ENCODE results near the gene GYG2. TPM values are rescaled to one million over a fixed set of nuclear protein-coding genes. Genes with fewer than 3 reads are reported as not detected.

Gene GYG2
- total and polyA plus RNA-seq, 9 donors: 1.3 to 5.3 (median 3.1) TPM

- Histone ChIP-seq H3K27ac (ENCODE audit: low read length) (no peak overlapping the region), H3K9me3 (replicated peaks; ENCODE audit: control insufficient read depth, low read depth, low read length) (no peaks in the 10 kb centered on the region), H3K27me3 (ENCODE audit: control insufficient read depth, insufficient read depth, low read length) (peaks cover 32% of the 10 kb centered on the region), H3K4me3 (ENCODE audit: low read length) (no peak overlapping the region), H3K4me1 (ENCODE audit: control insufficient read depth, insufficient read depth, low read length) (peaks cover 10% of the 10 kb centered on the region), H3K36me3 (ENCODE audit: control insufficient read depth, insufficient read depth, low read length) (no peaks in the 10 kb centered on the region)
- DNase-seq: no peak
- WGBS (ENCODE audit: insufficient coverage): 83% methylated on average over 7 of the region's 14 CpGs
Measured at GRCh38 chrX:2831471-2832228, 2.9 kb downstream of the GYG2 start.

- WGBS (ENCODE audit: insufficient coverage): no CpG with 5 or more reads among the region's 2 CpGs
- Histone ChIP-seq H3K4me3 (ENCODE audit: low read length) (no peak overlapping the region), H3K4me1 (ENCODE audit: control insufficient read depth, insufficient read depth, low read length) (no peaks in the 10 kb centered on the region), H3K27me3 (ENCODE audit: control insufficient read depth, insufficient read depth, low read length) (peaks cover 2% of the 10 kb centered on the region), H3K36me3 (ENCODE audit: control insufficient read depth, insufficient read depth, low read length) (no peaks in the 10 kb centered on the region), H3K27ac (ENCODE audit: low read length) (no peak overlapping the region), H3K9me3 (replicated peaks; ENCODE audit: control insufficient read depth, low read depth, low read length) (peaks cover 7% of the 10 kb centered on the region)
- DNase-seq: no peak
Measured at GRCh38 chrX:2837961-2838360, 9.2 kb downstream of the GYG2 start.

DNA sequence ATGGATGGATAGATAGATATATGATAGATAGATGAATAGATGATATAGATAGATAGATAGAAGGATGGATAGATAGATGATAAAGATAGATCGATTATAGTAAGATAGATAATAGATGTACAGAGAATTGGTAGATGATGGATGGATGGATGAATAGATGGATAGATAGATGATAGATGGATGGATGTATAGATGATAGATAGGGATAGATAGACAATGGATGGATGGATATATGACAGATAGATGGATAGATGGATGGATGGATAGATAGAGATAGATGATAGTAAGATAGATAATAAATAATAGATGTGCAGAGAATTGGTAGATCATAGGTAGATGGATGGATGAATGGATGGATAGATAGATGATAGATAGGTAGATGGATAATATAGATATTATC, 12.2 kb downstream of the GYG2 start:
- no peak overlapping the region for H3K27ac ChIP-seq (ENCODE audit: low read length)
- no peaks in the 10 kb centered on the region for H3K4me1 ChIP-seq (ENCODE audit: control insufficient read depth, insufficient read depth, low read length)
- H3K4me3 ChIP-seq (ENCODE audit: low read length): no peak overlapping the region
- WGBS (ENCODE audit: insufficient coverage): 67% methylated on average over 1 of the region's 1 CpG
- no peaks in the 10 kb centered on the region for H3K36me3 ChIP-seq (ENCODE audit: control insufficient read depth, insufficient read depth, low read length)
- H3K27me3 ChIP-seq (ENCODE audit: control insufficient read depth, insufficient read depth, low read length): peaks cover 2% of the 10 kb centered on the region
- peaks cover 7% of the 10 kb centered on the region for H3K9me3 ChIP-seq (replicated peaks; ENCODE audit: control insufficient read depth, low read depth, low read length)
- no peak for DNase-seq

DNA sequence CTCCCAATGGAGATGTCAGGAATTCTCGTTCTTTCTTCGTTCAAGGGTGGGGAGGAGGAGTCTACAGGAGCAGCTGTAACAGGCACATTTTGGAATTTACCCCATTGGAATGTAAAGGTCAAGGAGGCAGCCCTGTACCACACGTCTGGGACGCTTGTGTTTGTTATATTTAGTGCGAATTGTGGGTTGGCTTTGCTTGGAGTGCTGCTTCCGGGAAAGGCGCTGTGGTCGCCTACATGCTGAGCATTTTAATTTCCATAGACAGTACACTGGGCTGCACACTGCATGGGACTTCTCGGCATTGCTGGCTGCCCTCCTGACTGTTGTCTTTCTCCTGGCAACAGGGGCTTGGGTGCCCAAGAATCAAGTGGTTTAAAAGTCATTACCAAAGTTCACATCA, 12.8 kb downstream of the GYG2 start:
- H3K4me1 ChIP-seq (ENCODE audit: control insufficient read depth, insufficient read depth, low read length): no peaks in the 10 kb centered on the region
- H3K9me3 ChIP-seq (replicated peaks; ENCODE audit: control insufficient read depth, low read depth, low read length): peaks cover 7% of the 10 kb centered on the region
- H3K27me3 ChIP-seq (ENCODE audit: control insufficient read depth, insufficient read depth, low read length): no peaks in the 10 kb centered on the region
- DNase-seq: no peak
- no peak overlapping the region for H3K4me3 ChIP-seq (ENCODE audit: low read length)
- no peak overlapping the region for H3K27ac ChIP-seq (ENCODE audit: low read length)
- WGBS (ENCODE audit: insufficient coverage): 96% methylated on average over 4 of the region's 9 CpGs
- H3K36me3 ChIP-seq (ENCODE audit: control insufficient read depth, insufficient read depth, low read length): no peaks in the 10 kb centered on the region

DNA sequence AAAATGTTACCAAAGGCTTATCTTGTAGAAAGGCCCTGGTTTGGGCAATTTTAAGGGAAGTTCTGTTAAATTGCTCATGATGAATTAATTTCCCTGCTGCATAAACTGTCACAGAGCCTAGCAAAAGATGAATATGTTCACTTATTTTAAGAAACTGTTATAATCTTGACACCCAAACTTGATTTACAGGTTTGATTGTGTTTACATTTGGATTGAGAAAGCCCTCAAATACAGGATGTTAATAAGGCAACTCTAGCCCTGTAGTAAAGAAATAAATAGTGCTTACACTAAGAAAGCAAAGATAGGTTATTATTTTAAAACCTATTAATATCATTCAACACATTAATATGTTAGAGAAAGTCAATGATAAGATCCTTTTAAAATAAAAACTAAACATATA, 18.3 kb downstream of the GYG2 start:
- Histone ChIP-seq H3K4me1 (ENCODE audit: control insufficient read depth, insufficient read depth, low read length) (no peaks in the 10 kb centered on the region), H3K4me3 (ENCODE audit: low read length) (no peak overlapping the region), H3K9me3 (replicated peaks; ENCODE audit: control insufficient read depth, low read depth, low read length) (no peaks in the 10 kb centered on the region)

GRCh38 chrX:2848871-2849301, 20.2 kb downstream of the GYG2 start:
- no peaks in the 10 kb centered on the region for H3K36me3 ChIP-seq (ENCODE audit: control insufficient read depth, insufficient read depth, low read length)
- DNase-seq: peak; percentile 14
- H3K9me3 ChIP-seq (replicated peaks; ENCODE audit: control insufficient read depth, low read depth, low read length): no peaks in the 10 kb centered on the region
- H3K4me3 ChIP-seq (ENCODE audit: low read length): no peak overlapping the region
- no peak overlapping the region for H3K27ac ChIP-seq (ENCODE audit: low read length)
- WGBS (ENCODE audit: insufficient coverage): 64% methylated on average over 5 of the region's 9 CpGs
- H3K4me1 ChIP-seq (ENCODE audit: control insufficient read depth, insufficient read depth, low read length): no peaks in the 10 kb centered on the region
- no peaks in the 10 kb centered on the region for H3K27me3 ChIP-seq (ENCODE audit: control insufficient read depth, insufficient read depth, low read length)

More for the DNA sequence above, 18.3 kb downstream of the GYG2 start:
- Histone ChIP-seq H3K27ac (ENCODE audit: low read length) (no peak overlapping the region), H3K27me3 (ENCODE audit: control insufficient read depth, insufficient read depth, low read length) (no peaks in the 10 kb centered on the region), H3K36me3 (ENCODE audit: control insufficient read depth, insufficient read depth, low read length) (no peaks in the 10 kb centered on the region)
- DNase-seq: no peak

DNA sequence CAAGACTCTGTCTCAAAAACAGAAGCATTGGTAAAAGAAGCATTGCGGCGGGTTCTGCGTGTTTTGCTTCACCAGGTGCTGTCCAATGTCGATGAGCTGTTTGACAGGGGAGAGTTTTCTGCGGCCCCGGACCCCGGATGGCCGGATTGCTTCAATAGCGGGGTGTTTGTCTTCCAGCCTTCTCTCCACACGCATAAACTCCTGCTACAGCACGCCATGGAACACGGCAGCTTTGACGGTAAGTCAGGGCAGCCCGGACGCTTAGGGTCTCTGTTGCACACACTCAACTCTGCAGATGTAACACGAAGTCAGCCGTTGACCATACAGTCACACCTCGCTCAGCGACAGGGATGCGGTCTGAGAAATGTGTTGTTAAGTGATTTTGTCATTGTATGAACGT, 26.2 kb downstream of the GYG2 start:
- Histone ChIP-seq H3K36me3 (ENCODE audit: control insufficient read depth, insufficient read depth, low read length) (no peaks in the 10 kb centered on the region), H3K27me3 (ENCODE audit: control insufficient read depth, insufficient read depth, low read length) (no peaks in the 10 kb centered on the region), H3K4me3 (ENCODE audit: low read length) (no peak overlapping the region), H3K27ac (ENCODE audit: low read length) (no peak overlapping the region), H3K4me1 (ENCODE audit: control insufficient read depth, insufficient read depth, low read length) (no peaks in the 10 kb centered on the region), H3K9me3 (replicated peaks; ENCODE audit: control insufficient read depth, low read depth, low read length) (no peaks in the 10 kb centered on the region)
- no peak for DNase-seq
- 93% methylated on average over 21 of the region's 21 CpGs for WGBS (ENCODE audit: insufficient coverage)

GRCh38 chrX:2855761-2856160, 27.0 kb downstream of the GYG2 start:
- WGBS (ENCODE audit: insufficient coverage): 91% methylated on average over 2 of the region's 2 CpGs
- H3K27me3 ChIP-seq (ENCODE audit: control insufficient read depth, insufficient read depth, low read length): no peaks in the 10 kb centered on the region
- no peaks in the 10 kb centered on the region for H3K9me3 ChIP-seq (replicated peaks; ENCODE audit: control insufficient read depth, low read depth, low read length)
- no peak overlapping the region for H3K27ac ChIP-seq (ENCODE audit: low read length)
- H3K36me3 ChIP-seq (ENCODE audit: control insufficient read depth, insufficient read depth, low read length): no peaks in the 10 kb centered on the region
- no peaks in the 10 kb centered on the region for H3K4me1 ChIP-seq (ENCODE audit: control insufficient read depth, insufficient read depth, low read length)
- DNase-seq: no peak
- H3K4me3 ChIP-seq (ENCODE audit: low read length): no peak overlapping the region

- H3K27ac ChIP-seq (ENCODE audit: low read length): no peak overlapping the region
- no peak overlapping the region for H3K4me3 ChIP-seq (ENCODE audit: low read length)
- no peaks in the 10 kb centered on the region for H3K4me1 ChIP-seq (ENCODE audit: control insufficient read depth, insufficient read depth, low read length)
- WGBS (ENCODE audit: insufficient coverage): no CpG with 5 or more reads among the region's 3 CpGs
- DNase-seq: no peak
- no peaks in the 10 kb centered on the region for H3K9me3 ChIP-seq (replicated peaks; ENCODE audit: control insufficient read depth, low read depth, low read length)
- H3K27me3 ChIP-seq (ENCODE audit: control insufficient read depth, insufficient read depth, low read length): peaks cover 2% of the 10 kb centered on the region
- H3K36me3 ChIP-seq (ENCODE audit: control insufficient read depth, insufficient read depth, low read length): no peaks in the 10 kb centered on the region
Measured at GRCh38 chrX:2857566-2857965, 28.8 kb downstream of the GYG2 start.

DNA sequence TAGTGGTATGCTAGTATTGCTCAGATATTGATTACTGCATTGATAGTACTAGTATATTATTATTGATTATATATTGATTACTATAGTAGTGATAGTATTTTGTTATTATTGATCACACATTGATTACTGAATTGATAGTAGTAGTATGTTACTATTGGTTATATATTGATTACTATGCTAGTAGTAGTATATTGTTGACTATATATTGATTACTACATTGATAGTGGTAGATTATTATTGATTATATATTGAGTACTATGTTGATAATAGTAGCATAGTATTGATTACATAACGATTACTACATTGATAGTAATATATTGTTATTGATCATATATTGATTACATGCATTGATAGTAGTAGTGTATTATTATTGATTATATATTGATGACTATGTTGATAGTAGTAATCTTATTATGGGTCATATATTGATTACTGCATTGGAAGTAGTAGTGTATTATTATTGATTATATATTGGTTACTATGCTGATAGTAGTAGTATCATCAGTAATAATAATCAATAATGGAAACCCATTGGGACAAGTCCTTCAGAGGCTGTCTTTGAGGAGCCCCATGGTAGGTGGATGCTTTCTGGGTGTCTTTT, 30.6 kb downstream of the GYG2 start:
- Histone ChIP-seq H3K4me1 (ENCODE audit: control insufficient read depth, insufficient read depth, low read length) (no peaks in the 10 kb centered on the region), H3K9me3 (replicated peaks; ENCODE audit: control insufficient read depth, low read depth, low read length) (no peaks in the 10 kb centered on the region), H3K4me3 (ENCODE audit: low read length) (no peak overlapping the region), H3K36me3 (ENCODE audit: control insufficient read depth, insufficient read depth, low read length) (no peaks in the 10 kb centered on the region), H3K27ac (ENCODE audit: low read length) (no peak overlapping the region), H3K27me3 (ENCODE audit: control insufficient read depth, insufficient read depth, low read length) (peaks cover 4% of the 10 kb centered on the region)
- WGBS (ENCODE audit: insufficient coverage): no CpG with 5 or more reads among the region's 1 CpG
- DNase-seq: no peak

Data from muscle of leg (tissue), 11 donors.